HCEC 1CT (cell line): ENCODE measurements around the gene ABI1.
"Not testable (repeated sequence)": the region's sequence is repeated elsewhere in the genome, so short reads cannot be mapped to it uniquely, and the experiment has no call there.

Source experiments
- DNase-seq: peaks from one replicate; pipeline ENCODE4 v3.0.0-alpha.2; 2017

The ABI1 gene

GRCh38 chr10:26804418-26805393 is 56.1 kb downstream of the ABI1 start:
- no peak for DNase-seq

GRCh38 chr10:26803849-26804248 is 56.9 kb downstream of the ABI1 start:
- DNase-seq = no peak

DNA sequence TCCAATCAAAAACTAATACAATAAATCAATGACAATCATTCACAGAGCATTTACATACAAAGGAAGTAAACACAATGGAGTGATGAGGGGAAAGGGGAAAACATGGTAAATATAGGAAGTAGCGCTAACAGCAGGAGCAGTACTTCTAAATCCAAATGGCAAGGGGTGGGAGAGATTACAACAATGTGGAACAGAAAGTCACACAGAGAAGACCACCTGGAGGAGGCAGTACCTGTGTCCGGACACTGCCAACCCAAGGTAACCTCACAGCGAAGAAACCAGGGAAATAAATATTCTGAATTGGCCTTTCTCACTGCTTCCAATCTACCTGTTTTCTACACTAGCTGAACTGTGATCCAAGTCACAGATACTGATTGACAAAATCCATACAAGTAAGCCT is 58.2 kb downstream of the ABI1 start:
- DNase-seq = no peak

DNA sequence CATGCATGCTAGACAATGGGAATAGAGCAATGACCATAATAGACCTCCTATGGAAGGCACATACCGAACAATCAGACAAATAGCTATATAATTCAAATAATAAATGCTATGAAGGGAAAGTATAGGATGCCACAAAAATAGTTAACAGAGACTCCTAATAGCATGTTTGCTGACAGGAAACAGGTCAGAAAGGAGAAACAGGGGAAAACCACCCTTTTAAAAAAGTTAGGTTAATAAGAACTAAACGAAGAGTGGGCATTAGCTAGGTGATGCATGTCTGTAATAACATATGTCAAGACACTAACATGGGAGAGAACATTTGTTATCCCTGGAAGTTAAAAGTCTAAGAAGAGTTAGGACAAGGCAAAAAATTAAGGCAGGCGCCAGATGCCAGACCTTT is 58.9 kb downstream of the ABI1 start:
- no peak for DNase-seq

DNA sequence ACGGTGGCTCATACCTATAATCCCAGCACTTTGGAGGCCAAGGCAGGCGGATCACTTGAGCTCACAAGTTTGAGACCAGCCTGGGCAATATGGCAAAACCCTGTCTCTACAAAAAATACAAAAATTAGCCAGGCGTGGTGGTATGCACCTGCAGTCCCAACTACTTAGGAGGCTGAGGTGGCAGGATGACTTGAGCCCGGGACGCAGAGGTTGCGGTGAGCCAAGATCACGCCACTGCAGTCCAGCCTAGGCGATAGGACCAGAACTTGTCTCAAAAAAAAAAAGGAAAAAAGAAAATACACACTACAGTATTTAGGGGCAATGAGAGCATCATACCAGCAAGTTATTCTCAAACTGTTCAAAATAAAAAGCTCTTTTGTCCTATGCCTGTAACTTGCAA is 59.5 kb downstream of the ABI1 start:
- no peak for DNase-seq

- no peak for DNase-seq
Observed at GRCh38 chr10:26800468-26800867, 60.3 kb downstream of the ABI1 start.

GRCh38 chr10:26799342-26799741 is 61.4 kb downstream of the ABI1 start:
- no peak for DNase-seq

- DNase-seq = no peak
Observed at GRCh38 chr10:26798298-26798697, 62.5 kb downstream of the ABI1 start.

- DNase-seq = no peak
Observed at GRCh38 chr10:26797340-26797739, 63.4 kb downstream of the ABI1 start.

GRCh38 chr10:26792758-26793495 is 67.8 kb downstream of the ABI1 start:
- DNase-seq = no peak

GRCh38 chr10:26790221-26790995 is 70.3 kb downstream of the ABI1 start:
- peak; percentile 41 for DNase-seq

DNA sequence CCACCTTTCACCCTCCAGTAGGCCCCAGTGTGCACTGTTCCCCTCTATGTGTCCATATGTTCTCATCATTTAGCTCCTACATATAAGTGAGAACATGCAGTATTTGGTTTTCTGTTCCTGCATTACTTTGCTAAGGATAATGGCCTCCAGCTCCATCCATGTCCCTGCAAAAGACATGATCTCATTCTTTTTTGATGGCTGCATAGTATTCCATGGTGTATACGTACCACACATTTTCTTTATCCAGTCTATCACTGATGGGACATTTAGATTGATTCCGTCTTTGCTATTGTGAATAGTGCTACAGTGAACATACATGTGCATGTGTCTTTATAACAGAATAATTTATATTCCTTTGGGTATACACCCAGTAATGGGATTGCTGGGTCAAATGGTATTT is 71.0 kb downstream of the ABI1 start:
- not testable (repeated sequence) for DNase-seq

DNA sequence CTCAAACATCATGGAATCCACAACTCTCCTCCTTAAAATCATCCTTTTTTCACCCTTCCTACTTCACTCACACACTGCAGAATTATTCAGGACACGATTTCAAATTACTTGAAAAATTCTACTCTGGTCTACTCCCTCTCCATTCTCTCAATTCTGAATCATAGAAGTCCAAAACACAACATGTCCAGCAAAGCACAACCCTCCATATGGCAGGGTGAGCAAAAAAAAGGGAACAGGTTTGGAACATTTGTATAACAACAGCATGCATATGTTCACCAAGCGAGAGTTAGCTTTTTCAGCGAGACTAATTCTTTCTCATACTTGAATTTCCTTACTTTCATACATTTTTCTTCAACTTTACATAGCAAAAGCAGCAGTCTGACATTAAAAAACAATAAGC is 73.4 kb downstream of the ABI1 start:
- no peak for DNase-seq

- no peak for DNase-seq
Observed at GRCh38 chr10:26781797-26782196, 79.0 kb downstream of the ABI1 start.

DNA sequence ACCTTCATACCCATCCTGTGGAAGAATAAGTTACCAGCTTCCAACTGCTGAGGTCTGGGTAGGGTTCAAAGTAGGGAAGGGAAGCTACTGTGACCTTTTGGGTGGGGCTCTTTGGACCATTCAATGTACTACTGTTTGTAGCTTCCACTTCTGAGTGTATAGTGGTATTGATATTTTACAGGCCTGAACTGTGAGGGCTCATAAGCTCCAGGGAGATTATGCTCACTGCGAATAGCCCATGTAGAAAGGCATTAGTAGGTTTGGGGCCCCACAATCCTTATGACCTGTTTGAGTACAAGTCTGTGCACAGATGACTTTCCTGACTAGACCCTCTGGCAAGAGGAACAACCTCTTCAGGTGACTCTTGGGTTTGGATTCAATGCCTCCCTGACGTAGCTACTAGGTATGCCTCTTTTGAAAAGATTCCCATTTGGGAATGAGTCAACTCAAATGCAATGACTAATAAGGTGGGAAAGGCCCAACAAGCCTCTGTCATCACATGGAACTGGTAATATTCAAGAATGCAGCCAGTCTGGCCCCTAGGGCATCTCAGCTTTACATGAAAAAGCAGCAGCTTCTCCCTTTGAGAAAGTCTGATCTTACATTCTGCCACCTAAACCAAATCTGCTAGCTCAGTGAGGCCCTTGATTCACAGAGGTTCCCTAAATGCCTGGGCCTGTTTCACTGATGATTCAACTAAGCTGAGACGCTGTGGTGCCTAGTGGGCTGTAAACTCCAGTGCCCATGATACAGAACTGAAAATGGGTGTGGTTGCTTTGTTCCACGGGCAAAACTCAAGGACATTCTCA is 79.8 kb downstream of the ABI1 start:
- peak; percentile 86 for DNase-seq

- DNase-seq = no peak
Observed at GRCh38 chr10:26780106-26780792, 80.5 kb downstream of the ABI1 start.

DNA sequence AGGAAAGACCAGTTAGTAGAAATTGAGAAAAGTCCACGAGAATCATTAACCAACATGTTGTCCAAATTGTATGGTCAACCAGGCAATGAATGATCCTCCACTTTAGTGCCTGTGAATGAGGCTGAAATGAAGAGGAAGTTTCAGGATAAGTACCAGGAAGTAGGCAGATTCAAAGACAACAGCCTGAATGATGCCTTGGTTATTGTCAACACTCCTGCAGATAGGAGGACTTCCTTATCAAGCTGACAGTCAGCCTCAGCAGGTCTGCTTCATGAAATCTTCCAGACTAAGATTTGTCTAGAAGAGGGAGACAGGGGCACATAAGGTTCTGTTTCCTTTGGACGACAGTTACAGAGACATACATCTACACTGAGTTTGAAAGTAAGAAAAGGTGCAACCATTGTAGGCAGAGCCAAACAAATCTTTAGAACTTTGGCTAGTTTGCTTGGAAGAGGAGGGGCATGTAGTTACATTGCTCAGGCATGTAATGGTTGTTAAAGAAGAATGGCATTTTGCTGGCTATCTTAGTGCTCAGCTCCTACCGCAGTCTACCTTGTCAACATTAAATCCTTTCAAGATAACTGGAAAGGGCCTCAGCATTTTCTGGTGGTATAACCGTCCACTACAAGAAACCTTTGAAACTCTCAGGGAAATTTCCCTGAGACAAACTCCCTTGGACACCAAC is 81.4 kb downstream of the ABI1 start:
- no peak for DNase-seq

DNA sequence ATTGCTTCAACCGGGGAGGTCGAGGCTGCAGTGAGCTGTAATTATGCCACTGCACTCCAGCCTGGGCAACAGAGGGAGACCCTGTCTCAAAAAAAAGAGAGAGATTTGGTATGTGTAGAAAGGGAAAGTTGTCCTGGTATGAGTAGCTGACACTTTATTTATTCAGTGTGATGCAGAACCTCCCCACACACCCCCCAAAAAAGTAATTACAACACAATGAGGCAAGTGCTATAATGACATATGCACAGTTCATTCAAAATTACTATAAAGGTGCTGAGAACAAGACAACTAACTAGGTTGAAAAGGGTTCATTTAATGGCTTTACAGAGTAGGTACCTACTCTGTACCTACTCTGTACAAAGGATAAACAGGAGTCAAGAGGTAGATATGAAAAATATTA is 83.1 kb downstream of the ABI1 start:
- no peak for DNase-seq

DNA sequence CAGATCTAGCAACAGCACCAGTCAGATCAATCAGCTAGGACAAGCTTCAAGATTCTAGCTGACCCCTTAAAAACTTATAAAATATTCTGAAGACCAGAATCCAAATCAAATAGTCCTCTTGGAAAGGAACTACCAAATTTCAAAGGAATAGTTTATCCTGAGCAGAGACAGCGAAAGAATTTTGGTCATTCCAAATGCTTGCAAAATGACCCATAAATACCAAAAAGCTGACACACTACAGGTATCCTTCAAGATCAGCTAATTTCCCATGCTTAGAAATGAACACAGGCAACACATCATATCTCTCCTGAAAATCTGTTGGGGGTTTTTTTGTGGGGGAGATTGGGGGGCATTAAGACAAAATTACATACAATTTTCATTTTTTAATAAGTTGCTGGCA is 84.5 kb downstream of the ABI1 start:
- no peak for DNase-seq

- no peak for DNase-seq
Observed at GRCh38 chr10:26773633-26774032, 87.1 kb downstream of the ABI1 start.

GRCh38 chr10:26770069-26770468 is 90.7 kb downstream of the ABI1 start:
- DNase-seq = no peak
